Psoas muscle (tissue), 8 donors: ENCODE results near the gene USP54. TPM values are rescaled to one million over a fixed set of nuclear protein-coding genes. Genes with fewer than 3 reads are reported as not detected.

Experiments
- ATAC-seq, 4 donors: fragments of 200-7000 bp; cut with Tn5 transposase; one replicate each; pipeline ENCODE4 v1.9.1; 2020; ENCODE audit warnings: moderate library complexity in 3 of 4, mild to moderate bottlenecking in 2 of 4
- DNase-seq, 2 donors: peaks; one replicate each; pipeline ENCODE4 v3.0.0-alpha.2; 2020
- H3K27ac ChIP-seq: fragments of 200-600 bp; one replicate; pipeline ENCODE4 v1.8.0; 2022
- H3K27me3 ChIP-seq, 3 donors: fragments of 200-600 bp in 1 of 3; one replicate each; pipeline versions ENCODE4 v1.6.1 to v1.8.0; 2013 to 2022; ENCODE audit warnings: low read length in 2 of 3, mild to moderate bottlenecking in 2 of 3, moderate library complexity in 1 of 3; ENCODE audit not compliant: insufficient read depth in 3 of 3
- H3K36me3 ChIP-seq, 2 donors: fragments of 200-600 bp in 1 of 2; one replicate each; pipeline versions ENCODE4 v1.6.1 to v1.8.0; 2013 to 2022; ENCODE audit warnings: low read depth in 1 of 2, mild to moderate bottlenecking in 1 of 2, moderate library complexity in 1 of 2; ENCODE audit not compliant: insufficient read depth in 1 of 2
- H3K4me1 ChIP-seq: fragments of 200-600 bp; one replicate; pipeline ENCODE4 v1.8.0; 2022
- H3K4me3 ChIP-seq: fragments of 200-600 bp; one replicate; pipeline ENCODE4 v1.8.0; 2022; ENCODE audit warnings: mild to moderate bottlenecking
- H3K9me3 ChIP-seq: fragments of 200-600 bp; one replicate; pipeline ENCODE4 v1.8.0; 2022
- CTCF ChIP-seq: fragments of 200-600 bp; IDR thresholded peaks from one replicate; pipeline ENCODE4 v1.8.0; 2022; ENCODE audit warnings: antibody characterized with exemption
- WGBS, 3 donors: extraction: QIAGEN DNeasy Blood & Tissue Kit; methylation state at CpG; one replicate each; pipeline versions ENCODE4 v1.1.6 to v1.1.7; 2013; 5-methylcytosine and 5-hydroxymethylcytosine counted together
- intact Hi-C, 2 donors: fragments of 100-400 bp; cut with DNase I; formaldehyde crosslinking; loops; one replicate each; pipeline versions ENCODE4 v1.11.0 to v1.14.2; 2022
- polyA plus RNA-seq, 3 donors: library from polyadenylated mRNA; stranded (reverse); fragments of 200-250 nt; gene quantifications; one replicate each; pipeline ENCODE4 v1.2.3, GENCODE V29; 2013
- total RNA-seq, 4 donors: library from RNA; stranded (reverse); fragmentation: NEBNext Ultra II Directional in 2 of 4; extraction: Animal tissue kit (Norgen Biotek cat#: 25700) in 2 of 4; gene quantifications; one replicate each; pipeline versions ENCODE4 v1.2.1 to v1.2.4, GENCODE V29; 2021 to 2023
- donor health status: healthy with polysubstance abuse.
- donor health status: DM: no; HTN: no; CAD: no; lungs with moderate emphysema.
- donor health status: Bipolar disorder and iron deficiency.
- donor health status: healthy.
- donor health status: DM: yes; HTN: yes; CAD: no.
- donor health status: DM: no; HTN: no; CAD: no.
- donor health status: DM: no; HTN: no; CAD: no.
- donor health status: DM: yes; HTN: yes; CAD: no.

USP54 gene
- total and polyA plus RNA-seq, 7 donors: 32.6 to 216 (median 65.9) TPM

- DNase-seq: no peak
- no peak for TF ChIP-seq CTCF
- H3K36me3 ChIP-seq: peaks cover 3 to 94% of the 10 kb centered on the region in 2 donors
- H3K9me3 ChIP-seq: no peaks in the 10 kb centered on the region
- 93 to 98% (median 94%) methylated on average over 1 of the region's 1 CpG for WGBS, 3 donors
- no peak overlapping the region for H3K27ac ChIP-seq
- intact Hi-C loops: no loop called here
- no peak for ATAC-seq
- no peaks in the 10 kb centered on the region for H3K27me3 ChIP-seq
- H3K4me1 ChIP-seq: no peaks in the 10 kb centered on the region
- no peak overlapping the region for H3K4me3 ChIP-seq
Measured at GRCh38 chr10:73506491-73506890, 84.7 kb downstream of the USP54 start.

- no peak for TF ChIP-seq CTCF
- no peak overlapping the region for H3K27ac ChIP-seq
- H3K9me3 ChIP-seq: no peaks in the 10 kb centered on the region
- ATAC-seq (no peak), DNase-seq (no peak)
- H3K36me3 ChIP-seq: peaks cover 3 to 94% of the 10 kb centered on the region in 2 donors
- intact Hi-C loops: no loop called here
- H3K4me1 ChIP-seq: no peaks in the 10 kb centered on the region
- no peak overlapping the region for H3K4me3 ChIP-seq
- H3K27me3 ChIP-seq: no peaks in the 10 kb centered on the region
Measured at GRCh38 chr10:73506074-73506473, 85.1 kb downstream of the USP54 start.

GRCh38 chr10:73503037-73503436, 88.1 kb downstream of the USP54 start:
- intact Hi-C loops: no loop called here
- ATAC-seq: no peak

GRCh38 chr10:73501651-73502050, 89.5 kb downstream of the USP54 start:
- ATAC-seq: no peak

More at GRCh38 chr10:73503037-73503436, 88.1 kb downstream of the USP54 start:
- no peaks in the 10 kb centered on the region for H3K27me3 ChIP-seq
- WGBS, 3 donors: 94 to 100% (median 98%) methylated on average over 1 of the region's 1 CpG
- H3K27ac ChIP-seq: no peak overlapping the region
- TF ChIP-seq CTCF: no peak
- H3K4me3 ChIP-seq: no peak overlapping the region
- no peaks in the 10 kb centered on the region for H3K4me1 ChIP-seq
- no peak for DNase-seq
- peaks cover 7 to 100% of the 10 kb centered on the region in 2 donors for H3K36me3 ChIP-seq
- no peaks in the 10 kb centered on the region for H3K9me3 ChIP-seq

More at GRCh38 chr10:73501651-73502050, 89.5 kb downstream of the USP54 start:
- peaks cover 7 to 98% of the 10 kb centered on the region in 2 donors for H3K36me3 ChIP-seq
- no peaks in the 10 kb centered on the region for H3K27me3 ChIP-seq
- DNase-seq: no peak
- no peak for TF ChIP-seq CTCF
- no peak overlapping the region for H3K4me3 ChIP-seq
- intact Hi-C loops: no loop called here
- H3K4me1 ChIP-seq: peaks cover 6% of the 10 kb centered on the region
- H3K9me3 ChIP-seq: no peaks in the 10 kb centered on the region
- no peak overlapping the region for H3K27ac ChIP-seq
